ENCODE data around the gene LEF1.

DNA sequence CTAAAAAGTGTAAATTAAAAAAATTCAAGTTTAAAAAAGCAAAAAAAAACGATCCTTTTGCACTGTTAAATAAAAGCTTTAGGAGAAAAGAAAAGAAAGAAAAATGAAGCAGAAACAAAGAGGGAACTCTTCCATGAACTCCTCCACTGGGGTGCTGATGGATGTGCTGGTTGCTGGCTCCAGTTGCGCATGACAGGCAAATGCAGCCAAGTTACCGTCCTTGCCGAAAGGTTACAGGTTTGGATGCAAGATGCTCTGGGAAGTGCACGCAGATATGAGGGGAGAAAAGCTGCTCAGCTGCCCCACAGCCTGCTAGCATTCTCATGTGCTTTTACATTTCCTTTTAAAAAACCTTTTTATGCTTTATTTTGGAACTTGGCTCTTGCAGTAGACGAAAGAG, 120.6 kb downstream of the LEF1 start:
- TF ChIP-seq EZH2 (IDR thresholded peaks at IDR 0.05; ENCODE audit: borderline replicate concordance, low read length) = no peak
- TF ChIP-seq, protein P1, sequence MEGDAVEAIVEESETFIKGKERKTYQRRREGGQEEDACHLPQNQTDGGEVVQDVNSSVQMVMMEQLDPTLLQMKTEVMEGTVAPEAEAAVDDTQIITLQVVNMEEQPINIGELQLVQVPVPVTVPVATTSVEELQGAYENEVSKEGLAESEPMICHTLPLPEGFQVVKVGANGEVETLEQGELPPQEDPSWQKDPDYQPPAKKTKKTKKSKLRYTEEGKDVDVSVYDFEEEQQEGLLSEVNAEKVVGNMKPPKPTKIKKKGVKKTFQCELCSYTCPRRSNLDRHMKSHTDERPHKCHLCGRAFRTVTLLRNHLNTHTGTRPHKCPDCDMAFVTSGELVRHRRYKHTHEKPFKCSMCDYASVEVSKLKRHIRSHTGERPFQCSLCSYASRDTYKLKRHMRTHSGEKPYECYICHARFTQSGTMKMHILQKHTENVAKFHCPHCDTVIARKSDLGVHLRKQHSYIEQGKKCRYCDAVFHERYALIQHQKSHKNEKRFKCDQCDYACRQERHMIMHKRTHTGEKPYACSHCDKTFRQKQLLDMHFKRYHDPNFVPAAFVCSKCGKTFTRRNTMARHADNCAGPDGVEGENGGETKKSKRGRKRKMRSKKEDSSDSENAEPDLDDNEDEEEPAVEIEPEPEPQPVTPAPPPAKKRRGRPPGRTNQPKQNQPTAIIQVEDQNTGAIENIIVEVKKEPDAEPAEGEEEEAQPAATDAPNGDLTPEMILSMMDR (conservative IDR thresholded peaks at IDR 0.05 in 1 of 2, IDR thresholded peaks at IDR 0.05 in 1 of 2; ENCODE audit: extremely low read depth in 1 of 2, insufficient read depth in 1 of 2, low read depth in 1 of 2, low read length in 2 of 2) = no peak

Measured in mammary epithelial cell (primary cell).